GM19397 (cell line): Measurements from ENCODE around the gene GIPC1.
A peak's percentile ranks its signal among the peaks of the same experiment; 100 is the strongest.
"Not testable (repeated sequence)": the region's sequence is repeated elsewhere in the genome, so short reads cannot be mapped to it uniquely, and the experiment has no call there.

Experiments used
- ATAC-seq: cut with Tn5 transposase; IDR thresholded peaks from one replicate; pipeline ENCODE4 v1.9.1; 2021; ENCODE audit warnings: mild to moderate bottlenecking, moderate library complexity; ENCODE audit not compliant: unreplicated experiment

Gene GIPC1

GRCh38 chr19:14472202-14472938, 23.6 kb downstream of the GIPC1 start:
- no peak for ATAC-seq

GRCh38 chr19:14471436-14472187, 24.3 kb downstream of the GIPC1 start:
- ATAC-seq: no peak

- ATAC-seq: no peak
These were observed 25.7 kb downstream of the GIPC1 start for GRCh38 chr19:14470031-14470876.

GRCh38 chr19:14467816-14468215, 28.1 kb downstream of the GIPC1 start:
- no peak for ATAC-seq

GRCh38 chr19:14467391-14467790, 28.5 kb downstream of the GIPC1 start:
- ATAC-seq: no peak

- no peak for ATAC-seq
These were observed 32.2 kb downstream of the GIPC1 start for GRCh38 chr19:14463747-14464146.

- ATAC-seq: not testable (repeated sequence)
These were observed 33.5 kb downstream of the GIPC1 start for GRCh38 chr19:14462401-14462800.

GRCh38 chr19:14460935-14461334, 35.0 kb downstream of the GIPC1 start:
- ATAC-seq: no peak

- ATAC-seq: no peak
These were observed 36.2 kb downstream of the GIPC1 start for GRCh38 chr19:14459703-14460102.

- not testable (repeated sequence) for ATAC-seq
These were observed 43.6 kb downstream of the GIPC1 start for GRCh38 chr19:14452303-14452702.

- ATAC-seq: no peak
These were observed 45.1 kb downstream of the GIPC1 start for GRCh38 chr19:14450876-14451275.

- ATAC-seq: no peak
These were observed 45.6 kb downstream of the GIPC1 start for GRCh38 chr19:14450168-14450874.

GRCh38 chr19:14449321-14449720, 46.6 kb downstream of the GIPC1 start:
- ATAC-seq: no peak

GRCh38 chr19:14446336-14447036, 49.4 kb downstream of the GIPC1 start:
- no peak for ATAC-seq

GRCh38 chr19:14443632-14444216, 52.2 kb downstream of the GIPC1 start:
- ATAC-seq: no peak

- ATAC-seq: no peak
These were observed 52.9 kb downstream of the GIPC1 start for GRCh38 chr19:14442891-14443631.

GRCh38 chr19:14441041-14441938, 54.6 kb downstream of the GIPC1 start:
- no peak for ATAC-seq

- ATAC-seq: peak; percentile 89
These were observed 55.9 kb downstream of the GIPC1 start for GRCh38 chr19:14440049-14440448.
